Measurements from ENCODE around the gene C5AR1.
"Not testable (repeated sequence)": the region's sequence is repeated elsewhere in the genome, so short reads cannot be mapped to it uniquely, and the experiment has no call there.

C5AR1 gene

GRCh38 chr19:47340477-47341208 lies 31.0 kb downstream of the C5AR1 start:
- Histone ChIP-seq H3K9me3 (ENCODE audit: severe bottlenecking) (no peaks in the 10 kb centered on the region), H3K36me3 (ENCODE audit: low read depth) (no peaks in the 10 kb centered on the region), H3K4me1 (ENCODE audit: insufficient read depth, poor library complexity, severe bottlenecking) (no peaks in the 10 kb centered on the region), H3K4me3 (ENCODE audit: severe bottlenecking) (no peak overlapping the region), H3K27ac (ENCODE audit: poor library complexity, severe bottlenecking) (no peak overlapping the region), H3K27me3 (ENCODE audit: insufficient read depth, poor library complexity, severe bottlenecking) (no peaks in the 10 kb centered on the region)
- ATAC-seq (ENCODE audit: low read depth) (no peak), DNase-seq (ENCODE audit: low spot score) (no peak)
- TF ChIP-seq, protein P1, sequence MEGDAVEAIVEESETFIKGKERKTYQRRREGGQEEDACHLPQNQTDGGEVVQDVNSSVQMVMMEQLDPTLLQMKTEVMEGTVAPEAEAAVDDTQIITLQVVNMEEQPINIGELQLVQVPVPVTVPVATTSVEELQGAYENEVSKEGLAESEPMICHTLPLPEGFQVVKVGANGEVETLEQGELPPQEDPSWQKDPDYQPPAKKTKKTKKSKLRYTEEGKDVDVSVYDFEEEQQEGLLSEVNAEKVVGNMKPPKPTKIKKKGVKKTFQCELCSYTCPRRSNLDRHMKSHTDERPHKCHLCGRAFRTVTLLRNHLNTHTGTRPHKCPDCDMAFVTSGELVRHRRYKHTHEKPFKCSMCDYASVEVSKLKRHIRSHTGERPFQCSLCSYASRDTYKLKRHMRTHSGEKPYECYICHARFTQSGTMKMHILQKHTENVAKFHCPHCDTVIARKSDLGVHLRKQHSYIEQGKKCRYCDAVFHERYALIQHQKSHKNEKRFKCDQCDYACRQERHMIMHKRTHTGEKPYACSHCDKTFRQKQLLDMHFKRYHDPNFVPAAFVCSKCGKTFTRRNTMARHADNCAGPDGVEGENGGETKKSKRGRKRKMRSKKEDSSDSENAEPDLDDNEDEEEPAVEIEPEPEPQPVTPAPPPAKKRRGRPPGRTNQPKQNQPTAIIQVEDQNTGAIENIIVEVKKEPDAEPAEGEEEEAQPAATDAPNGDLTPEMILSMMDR (IDR thresholded peaks at IDR 0.05; ENCODE audit: poor library complexity, severe bottlenecking) = no peak

DNA sequence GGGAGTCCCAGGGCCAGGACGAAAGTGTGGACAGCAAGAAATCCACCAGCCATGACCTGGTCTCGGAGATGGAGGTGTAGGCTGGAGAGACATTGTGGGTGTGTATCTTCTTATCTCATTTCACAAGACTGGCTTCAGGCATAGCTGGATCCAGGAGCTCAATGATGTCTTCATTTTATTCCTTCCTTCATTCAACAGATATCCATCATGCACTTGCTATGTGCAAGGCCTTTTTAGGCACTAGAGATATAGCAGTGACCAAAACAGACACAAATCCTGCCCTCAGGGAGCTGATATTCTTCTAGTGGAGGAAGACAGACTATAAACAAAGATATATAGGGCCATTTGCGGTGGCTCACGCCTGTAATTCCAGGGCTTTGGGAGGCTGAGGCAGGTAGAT lies 32.1 kb downstream of the C5AR1 start:
- DNase-seq (ENCODE audit: low spot score) (no peak), ATAC-seq (ENCODE audit: low read depth) (no peak)
- TF ChIP-seq, protein P1 (IDR thresholded peaks at IDR 0.05; ENCODE audit: poor library complexity, severe bottlenecking) = no peak
- H3K9me3 ChIP-seq (ENCODE audit: severe bottlenecking) = no peaks in the 10 kb centered on the region
- no peaks in the 10 kb centered on the region for H3K4me1 ChIP-seq (ENCODE audit: insufficient read depth, poor library complexity, severe bottlenecking)
- H3K4me3 ChIP-seq (ENCODE audit: severe bottlenecking) = no peak overlapping the region
- H3K36me3 ChIP-seq (ENCODE audit: low read depth) = no peaks in the 10 kb centered on the region
- no peak overlapping the region for H3K27ac ChIP-seq (ENCODE audit: poor library complexity, severe bottlenecking)
- H3K27me3 ChIP-seq (ENCODE audit: insufficient read depth, poor library complexity, severe bottlenecking) = no peaks in the 10 kb centered on the region

- Histone ChIP-seq H3K4me3 (ENCODE audit: severe bottlenecking) (no peak overlapping the region), H3K27me3 (ENCODE audit: insufficient read depth, poor library complexity, severe bottlenecking) (no peaks in the 10 kb centered on the region), H3K4me1 (ENCODE audit: insufficient read depth, poor library complexity, severe bottlenecking) (no peaks in the 10 kb centered on the region), H3K36me3 (ENCODE audit: low read depth) (no peaks in the 10 kb centered on the region), H3K27ac (ENCODE audit: poor library complexity, severe bottlenecking) (no peak overlapping the region), H3K9me3 (ENCODE audit: severe bottlenecking) (no peaks in the 10 kb centered on the region)
- TF ChIP-seq, protein P1 (IDR thresholded peaks at IDR 0.05; ENCODE audit: poor library complexity, severe bottlenecking) = no peak
- ATAC-seq (ENCODE audit: low read depth) = no peak
- DNase-seq (ENCODE audit: low spot score) = no peak
These were observed 33.6 kb downstream of the C5AR1 start for GRCh38 chr19:47343194-47343802.

GRCh38 chr19:47344425-47344824 lies 34.8 kb downstream of the C5AR1 start:
- Histone ChIP-seq H3K4me1 (ENCODE audit: insufficient read depth, poor library complexity, severe bottlenecking) (no peaks in the 10 kb centered on the region), H3K27me3 (ENCODE audit: insufficient read depth, poor library complexity, severe bottlenecking) (no peaks in the 10 kb centered on the region), H3K4me3 (ENCODE audit: severe bottlenecking) (no peak overlapping the region), H3K36me3 (ENCODE audit: low read depth) (no peaks in the 10 kb centered on the region), H3K27ac (ENCODE audit: poor library complexity, severe bottlenecking) (no peak overlapping the region), H3K9me3 (ENCODE audit: severe bottlenecking) (no peaks in the 10 kb centered on the region)
- DNase-seq (ENCODE audit: low spot score) = no peak
- ATAC-seq (ENCODE audit: low read depth) = no peak
- TF ChIP-seq, protein P1 (IDR thresholded peaks at IDR 0.05; ENCODE audit: poor library complexity, severe bottlenecking) = no peak

GRCh38 chr19:47346024-47346423 lies 36.4 kb downstream of the C5AR1 start:
- not testable (repeated sequence) for DNase-seq (ENCODE audit: low spot score); H3K27ac ChIP-seq (ENCODE audit: poor library complexity, severe bottlenecking); H3K27me3 ChIP-seq (ENCODE audit: insufficient read depth, poor library complexity, severe bottlenecking); H3K9me3 ChIP-seq (ENCODE audit: severe bottlenecking); H3K4me1 ChIP-seq (ENCODE audit: insufficient read depth, poor library complexity, severe bottlenecking); H3K36me3 ChIP-seq (ENCODE audit: low read depth); ATAC-seq (ENCODE audit: low read depth); H3K4me3 ChIP-seq (ENCODE audit: severe bottlenecking)
